WI38 (cell line): Measurements from ENCODE around the gene LMX1B.

Experiments
- H3K4me3 ChIP-seq: 2 replicates; pipeline ENCODE4 v1.5.1; 2011; ENCODE audit warnings: low read depth, mild to moderate bottlenecking, control low read depth, low read length
- TF ChIP-seq, protein P1 (sequence below): IDR thresholded peaks from 2 replicates; pipeline ENCODE4 v1.5.1; 2012; ENCODE audit warnings: low read depth, mild to moderate bottlenecking, control low read depth, low read length

Gene LMX1B

DNA sequence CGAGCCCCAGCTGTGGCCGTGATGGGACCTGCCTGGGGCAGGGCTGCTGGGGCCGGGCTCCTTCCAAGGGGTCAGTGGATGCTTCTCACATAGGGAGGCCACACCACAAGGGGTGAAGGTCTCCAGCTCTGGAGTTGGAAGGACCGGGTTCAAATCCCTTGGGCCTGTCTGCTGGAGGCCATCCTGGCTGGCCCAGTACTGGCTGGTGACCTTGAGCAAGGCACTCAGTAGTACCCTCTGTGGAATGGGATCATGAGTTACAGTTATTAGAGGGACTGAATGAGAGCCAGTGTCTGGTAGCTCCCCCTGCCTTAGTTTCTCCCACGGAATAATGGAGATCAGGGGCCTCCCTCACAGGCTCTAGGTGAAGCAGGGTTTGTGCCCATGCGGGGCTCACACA is 58.3 kb downstream of the LMX1B start:
- TF ChIP-seq, protein P1, sequence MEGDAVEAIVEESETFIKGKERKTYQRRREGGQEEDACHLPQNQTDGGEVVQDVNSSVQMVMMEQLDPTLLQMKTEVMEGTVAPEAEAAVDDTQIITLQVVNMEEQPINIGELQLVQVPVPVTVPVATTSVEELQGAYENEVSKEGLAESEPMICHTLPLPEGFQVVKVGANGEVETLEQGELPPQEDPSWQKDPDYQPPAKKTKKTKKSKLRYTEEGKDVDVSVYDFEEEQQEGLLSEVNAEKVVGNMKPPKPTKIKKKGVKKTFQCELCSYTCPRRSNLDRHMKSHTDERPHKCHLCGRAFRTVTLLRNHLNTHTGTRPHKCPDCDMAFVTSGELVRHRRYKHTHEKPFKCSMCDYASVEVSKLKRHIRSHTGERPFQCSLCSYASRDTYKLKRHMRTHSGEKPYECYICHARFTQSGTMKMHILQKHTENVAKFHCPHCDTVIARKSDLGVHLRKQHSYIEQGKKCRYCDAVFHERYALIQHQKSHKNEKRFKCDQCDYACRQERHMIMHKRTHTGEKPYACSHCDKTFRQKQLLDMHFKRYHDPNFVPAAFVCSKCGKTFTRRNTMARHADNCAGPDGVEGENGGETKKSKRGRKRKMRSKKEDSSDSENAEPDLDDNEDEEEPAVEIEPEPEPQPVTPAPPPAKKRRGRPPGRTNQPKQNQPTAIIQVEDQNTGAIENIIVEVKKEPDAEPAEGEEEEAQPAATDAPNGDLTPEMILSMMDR = no peak

DNA sequence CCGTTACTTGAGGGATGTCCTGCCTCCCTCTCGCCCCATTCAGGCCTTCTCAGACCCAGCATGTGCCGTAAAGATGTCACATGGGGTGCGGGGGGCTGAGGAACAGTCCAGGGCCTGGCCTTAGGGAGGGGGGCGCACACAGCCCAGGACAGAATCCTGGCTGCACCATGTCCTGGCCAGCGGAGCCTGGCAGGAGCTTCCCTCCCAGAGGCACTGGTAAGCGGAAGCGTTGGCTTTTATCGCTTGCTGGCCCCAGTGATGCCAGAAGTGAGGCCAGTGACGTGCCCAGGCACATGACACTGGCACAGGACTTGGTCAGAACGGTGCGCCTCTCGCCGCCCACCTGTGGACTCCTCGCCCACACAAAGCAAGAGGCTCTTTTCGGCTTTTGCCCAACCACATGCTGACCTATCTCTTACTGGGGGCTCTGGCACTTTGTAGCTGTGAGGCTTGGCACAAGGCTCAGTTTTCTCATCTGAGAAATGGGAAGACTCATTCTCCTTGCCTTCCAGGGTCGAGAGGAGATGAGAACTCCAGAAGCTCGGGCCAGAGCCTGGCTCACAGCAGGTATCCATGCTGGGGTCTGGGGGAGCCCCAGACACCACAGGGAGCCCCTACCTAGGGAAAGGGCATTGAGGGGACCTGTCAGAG is 59.0 kb downstream of the LMX1B start:
- no peak overlapping the region for H3K4me3 ChIP-seq
- TF ChIP-seq, protein P1 = no peak

More for the DNA sequence above, 58.3 kb downstream of the LMX1B start:
- no peak overlapping the region for H3K4me3 ChIP-seq

DNA sequence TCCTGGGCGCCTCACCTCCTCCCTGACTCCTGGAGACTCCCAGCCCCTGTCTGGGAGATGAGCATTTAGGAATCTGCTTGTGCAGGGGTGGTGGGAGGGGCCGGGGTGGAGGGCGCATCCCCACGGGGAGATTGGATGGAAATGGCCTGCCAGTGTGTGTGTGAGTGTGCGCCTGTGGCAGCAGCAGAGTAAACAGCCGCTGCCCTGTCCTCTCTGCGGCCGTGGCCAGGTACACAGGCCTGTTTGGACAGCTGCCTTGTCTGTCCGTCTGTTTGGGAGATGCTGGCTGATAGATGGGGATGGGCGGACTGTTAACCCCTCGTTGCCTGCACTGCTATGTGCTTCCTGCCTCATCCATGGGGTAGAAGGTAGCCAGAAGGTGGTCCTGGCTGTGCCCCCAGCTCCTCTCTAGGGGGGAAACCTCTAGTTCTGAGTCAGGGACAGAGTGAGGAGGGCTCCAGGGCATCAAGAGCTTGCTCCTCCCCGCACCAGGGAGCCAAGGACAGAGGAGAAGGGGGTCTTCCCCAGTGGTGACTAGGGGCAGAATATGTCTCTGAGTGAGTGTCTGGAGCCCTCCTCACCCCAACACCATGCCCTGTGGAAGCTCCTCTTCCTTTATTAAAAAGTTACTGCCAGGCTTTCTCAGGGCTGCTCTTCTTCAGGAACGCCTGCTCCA is 60.1 kb downstream of the LMX1B start:
- TF ChIP-seq, protein P1 = no peak
- H3K4me3 ChIP-seq = no peak overlapping the region

DNA sequence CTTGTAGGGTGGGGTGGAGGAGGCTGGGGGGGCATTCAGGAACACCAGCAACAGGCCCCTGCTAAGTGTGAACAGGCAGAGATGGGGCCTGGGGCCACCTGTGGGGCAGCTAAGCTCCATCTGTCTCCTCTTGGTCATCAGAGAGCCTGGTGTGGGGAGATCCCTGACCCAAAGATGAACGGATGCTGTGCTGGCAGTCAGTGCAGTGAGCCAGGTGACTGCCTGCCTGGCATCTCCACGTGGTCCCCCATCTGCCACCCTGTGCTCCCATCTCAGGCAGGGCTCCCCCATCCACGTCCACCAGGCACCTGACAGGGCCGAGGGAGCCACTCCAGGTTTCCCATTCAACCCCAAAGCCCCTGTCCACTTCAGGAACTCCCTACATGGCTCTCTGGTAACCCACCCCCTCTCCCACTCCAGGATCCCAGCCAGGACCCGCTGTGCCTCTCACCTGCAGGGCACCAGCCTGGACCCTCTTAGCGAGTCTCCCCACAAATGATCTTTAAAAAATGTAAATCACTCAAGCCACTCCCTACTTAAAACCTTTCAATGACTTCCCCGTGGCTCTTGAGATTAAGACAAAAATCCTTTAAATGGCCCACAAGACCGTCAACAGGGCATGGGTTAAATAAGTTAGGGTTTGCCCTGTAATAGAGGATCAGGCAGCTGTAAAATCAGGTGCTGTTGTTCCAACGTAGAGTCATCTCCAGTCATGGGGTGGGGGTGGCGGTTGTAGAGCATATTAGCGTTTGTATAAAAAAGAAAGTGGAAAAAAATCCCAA is 60.8 kb downstream of the LMX1B start:
- TF ChIP-seq, protein P1 = no peak
- H3K4me3 ChIP-seq = no peak overlapping the region

DNA sequence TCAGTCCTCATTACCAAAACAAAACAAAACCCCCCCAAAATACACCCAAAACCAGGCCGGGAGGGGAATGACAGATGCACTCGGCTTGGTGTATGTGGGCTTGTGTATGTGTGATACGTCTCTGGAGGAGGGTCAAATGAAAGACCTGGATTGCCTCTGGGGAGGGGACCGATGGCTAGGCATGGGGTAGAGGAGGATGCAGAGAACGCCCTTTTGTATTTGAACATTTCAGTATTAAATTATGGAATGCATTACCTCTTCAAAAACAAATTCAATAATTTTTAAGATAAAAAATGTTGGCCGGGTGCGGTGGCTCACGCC is 61.4 kb downstream of the LMX1B start:
- no peak overlapping the region for H3K4me3 ChIP-seq
- TF ChIP-seq, protein P1 = no peak

DNA sequence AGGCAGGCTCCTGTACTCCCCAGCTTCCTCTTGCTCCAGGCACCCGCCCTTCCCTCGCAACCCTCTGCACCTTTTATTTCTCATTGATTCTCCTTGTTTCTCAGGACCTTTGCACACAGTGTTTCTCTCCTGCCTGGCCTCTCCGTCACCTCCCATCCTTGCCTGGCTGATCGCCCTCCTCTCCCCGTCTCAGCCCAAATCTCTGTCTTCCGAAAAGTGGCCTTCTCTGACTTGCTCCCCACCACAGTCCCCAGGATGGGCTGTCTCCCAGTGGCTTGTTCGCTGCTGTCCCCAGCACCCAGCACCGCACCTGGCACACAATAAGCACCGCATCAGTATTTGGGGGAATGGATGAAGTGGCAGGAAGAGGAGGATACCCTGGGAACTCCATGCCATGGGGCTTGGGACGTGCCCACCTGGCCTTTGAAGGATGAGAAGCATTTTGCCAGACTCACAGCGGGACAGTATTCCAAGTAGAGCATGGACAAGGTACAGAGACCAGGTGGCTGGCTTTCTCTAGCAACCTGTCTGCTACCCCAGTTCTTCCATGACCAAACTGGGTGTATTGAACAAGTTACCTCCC is 62.5 kb downstream of the LMX1B start:
- no peak overlapping the region for H3K4me3 ChIP-seq
- TF ChIP-seq, protein P1 = no peak
